Activated CD4-positive, alpha-beta T cell treated with anti-CD3 and anti-CD28 coated beads for 36 hours (primary cell): ENCODE measurements around the gene TCF4. TPM values are rescaled to one million over a fixed set of nuclear protein-coding genes. Genes with fewer than 3 reads are reported as not detected.

Source experiments
- ATAC-seq: fragments of 200-7000 bp; cut with Tn5 transposase; one replicate; pipeline ENCODE4 v1.10.0; 2021; ENCODE audit warnings: mild to moderate bottlenecking, moderate library complexity
- CTCF ChIA-PET: fragments of 350-600 bp; sonication (Branson Sonifier 250); formaldehyde crosslinking; loops from one replicate; lab custom pipeline; 2021; ENCODE audit warnings: antibody characterized with exemption; lab: Charles Lee
- POLR2A ChIA-PET: fragments of 350-600 bp; sonication (Branson Sonifier 250); formaldehyde crosslinking; loops from one replicate; lab custom pipeline; 2021; ENCODE audit warnings: antibody characterized with exemption, inconsistent platforms; lab: Charles Lee
- DNase-seq: peaks from one replicate; pipeline ENCODE4 v3.0.0-alpha.2; 2020
- H3K27ac Mint-ChIP-seq: one replicate; pipeline ENCODE4 v1.8.0; 2021; ENCODE audit warnings: mixed read lengths
- H3K27me3 Mint-ChIP-seq: one replicate; pipeline ENCODE4 v1.8.0; 2021; ENCODE audit warnings: mixed read lengths
- H3K36me3 Mint-ChIP-seq: one replicate; pipeline ENCODE4 v1.8.0; 2021; ENCODE audit warnings: low read depth, mixed read lengths
- H3K4me1 Mint-ChIP-seq: one replicate; pipeline ENCODE4 v1.8.0; 2021; ENCODE audit warnings: mixed read lengths
- H3K4me3 Mint-ChIP-seq: one replicate; pipeline ENCODE4 v1.8.0; 2021; ENCODE audit warnings: mild to moderate bottlenecking, moderate library complexity, mixed read lengths
- H3K9me3 Mint-ChIP-seq: one replicate; pipeline ENCODE4 v1.8.0; 2021; ENCODE audit warnings: low read depth, mixed read lengths
- intact Hi-C, 2 experiments: fragments of 100-400 bp; cut with DNase I in 1 of 2; cut with micrococcal nuclease in 1 of 2; formaldehyde crosslinking; loops; one replicate each; pipeline versions ENCODE4 v1.14.2 to v1.15.1; 2022 to 2024; cut with DNase I, micrococcal nuclease
- total RNA-seq, 2 experiments: library from RNA; stranded (reverse); gene quantifications; one replicate each; pipeline ENCODE4 v1.2.3, GENCODE V29; 2021

TCF4 gene
- total RNA-seq, 2 experiments from 2014 or later = 0.69 to 1.9 TPM

DNA sequence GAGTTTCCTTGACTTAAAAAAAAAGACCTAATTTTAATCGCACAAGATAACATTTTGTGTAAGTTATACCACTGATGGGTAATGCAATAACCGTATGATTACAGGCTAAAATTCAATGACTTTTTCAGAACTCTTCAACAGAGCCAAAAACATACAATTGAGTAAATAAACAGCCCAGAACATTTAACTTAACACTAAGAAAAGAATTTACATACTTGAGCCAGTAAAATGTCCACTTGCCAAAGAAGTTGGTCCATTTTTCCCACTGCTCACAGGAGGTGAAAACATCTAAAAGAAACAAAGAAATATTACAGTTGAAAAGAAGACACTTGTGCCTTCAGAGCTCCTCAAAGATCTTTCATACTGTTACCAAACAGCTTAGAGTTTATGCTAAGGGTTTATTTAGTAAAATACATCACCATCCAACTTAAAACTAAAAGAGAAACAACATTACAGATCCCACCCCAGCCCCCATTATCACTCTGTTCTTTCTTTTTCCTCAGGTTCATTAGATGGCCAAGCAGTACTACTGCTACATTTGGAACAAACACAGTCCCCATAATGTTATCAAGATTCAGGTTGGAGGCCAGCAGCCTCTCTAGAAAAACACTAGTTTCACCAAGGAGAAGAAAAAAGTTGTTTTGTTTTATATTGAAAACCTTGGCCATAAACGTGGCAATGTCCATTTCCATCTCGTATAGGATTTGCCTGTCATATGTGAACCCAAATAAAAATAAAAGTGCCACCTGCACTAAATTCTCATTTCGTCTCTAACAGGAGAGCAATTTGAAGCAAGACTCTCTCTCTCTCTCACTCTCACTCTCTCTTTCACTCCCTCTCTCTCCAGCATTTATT lies 2.7 kb downstream of the TCF4 start:
- Mint-ChIP-seq H3K4me3 (peak overlapping the region; percentile 18), H3K4me1 (peaks cover 30% of the 10 kb centered on the region), H3K27ac (no peak overlapping the region), H3K9me3 (no peaks in the 10 kb centered on the region), H3K27me3 (peaks cover 35% of the 10 kb centered on the region), H3K36me3 (no peaks in the 10 kb centered on the region)
- ATAC-seq (no peak), DNase-seq (no peak)
- CTCF ChIA-PET = interaction anchor here (0.6 to 0.7 kb wide), 2 partner anchors 176 to 822 kb away, joined by 3 read pairs; no protein-coding TSS in a partner anchor
- intact Hi-C loops = loop anchor here (5.0 to 10.0 kb wide), 5 partner anchors 98 to 1850 kb away; partner anchors contain the start of gene ONECUT2 (in 1 of the 2)
- POLR2A ChIA-PET = no interaction called here

DNA sequence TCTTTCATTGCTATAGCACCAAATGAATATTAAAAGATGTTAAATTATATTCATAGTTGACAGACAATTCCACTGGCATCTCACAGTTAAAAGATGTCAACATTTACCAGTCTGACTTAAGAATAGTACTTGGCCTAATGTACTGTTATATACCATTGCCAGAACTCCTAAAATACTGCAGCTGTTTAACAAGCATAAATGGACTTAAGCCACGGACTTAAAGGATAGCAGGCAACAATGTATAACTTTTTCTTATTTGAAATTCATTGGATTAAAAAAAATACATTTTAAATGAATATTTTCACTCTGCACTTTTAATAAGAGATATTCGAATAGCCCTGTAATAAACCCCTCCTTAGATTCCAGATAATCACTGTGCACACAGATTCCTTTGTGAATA lies 3.8 kb downstream of the TCF4 start:
- H3K4me1 Mint-ChIP-seq = peaks cover 25% of the 10 kb centered on the region
- no peak overlapping the region for H3K4me3 Mint-ChIP-seq
- H3K27me3 Mint-ChIP-seq = peaks cover 35% of the 10 kb centered on the region
- intact Hi-C loops = loop anchor here (10.0 kb wide), 2 partner anchors 191 to 1851 kb away; partner anchors contain the start of gene ONECUT2 (in 1 of the 2)
- POLR2A ChIA-PET = no interaction called here
- CTCF ChIA-PET = no interaction called here
- no peak overlapping the region for H3K27ac Mint-ChIP-seq
- ATAC-seq (no peak), DNase-seq (no peak)
- H3K9me3 Mint-ChIP-seq = no peaks in the 10 kb centered on the region
- no peaks in the 10 kb centered on the region for H3K36me3 Mint-ChIP-seq

DNA sequence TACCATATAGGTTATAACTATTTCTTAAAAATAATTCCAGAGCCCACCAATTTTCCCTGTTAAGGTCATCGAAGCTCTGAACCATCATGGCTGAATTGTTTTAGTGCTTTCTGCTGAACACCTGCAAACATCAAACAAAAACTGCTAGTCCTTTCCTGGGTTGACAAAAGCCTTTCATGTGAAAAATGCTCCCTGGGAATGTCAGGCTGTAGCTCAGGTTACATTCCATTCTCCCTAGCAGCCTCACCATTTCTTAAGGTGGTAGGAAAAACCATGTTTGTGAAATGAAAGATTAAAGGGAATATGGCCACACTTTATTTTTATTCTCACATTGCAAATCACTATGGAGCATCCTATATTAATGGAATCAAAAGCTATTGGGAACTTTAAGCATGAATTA lies 5.7 kb downstream of the TCF4 start:
- CTCF ChIA-PET = interaction anchor here (0.7 to 1.0 kb wide), 2 partner anchors 27 to 166 kb away, joined by 3 read pairs; no protein-coding TSS in a partner anchor
- POLR2A ChIA-PET = no interaction called here
- H3K4me1 Mint-ChIP-seq = peaks cover 15% of the 10 kb centered on the region
- no peak overlapping the region for H3K4me3 Mint-ChIP-seq
- DNase-seq = no peak
- no peak for ATAC-seq
- intact Hi-C loops = loop anchor here (10.0 kb wide), 2 partner anchors 192 to 1852 kb away; partner anchors contain the start of gene ONECUT2 (in 1 of the 2)
- H3K9me3 Mint-ChIP-seq = no peaks in the 10 kb centered on the region
- H3K36me3 Mint-ChIP-seq = no peaks in the 10 kb centered on the region
- H3K27ac Mint-ChIP-seq = no peak overlapping the region
- peaks cover 28% of the 10 kb centered on the region for H3K27me3 Mint-ChIP-seq

DNA sequence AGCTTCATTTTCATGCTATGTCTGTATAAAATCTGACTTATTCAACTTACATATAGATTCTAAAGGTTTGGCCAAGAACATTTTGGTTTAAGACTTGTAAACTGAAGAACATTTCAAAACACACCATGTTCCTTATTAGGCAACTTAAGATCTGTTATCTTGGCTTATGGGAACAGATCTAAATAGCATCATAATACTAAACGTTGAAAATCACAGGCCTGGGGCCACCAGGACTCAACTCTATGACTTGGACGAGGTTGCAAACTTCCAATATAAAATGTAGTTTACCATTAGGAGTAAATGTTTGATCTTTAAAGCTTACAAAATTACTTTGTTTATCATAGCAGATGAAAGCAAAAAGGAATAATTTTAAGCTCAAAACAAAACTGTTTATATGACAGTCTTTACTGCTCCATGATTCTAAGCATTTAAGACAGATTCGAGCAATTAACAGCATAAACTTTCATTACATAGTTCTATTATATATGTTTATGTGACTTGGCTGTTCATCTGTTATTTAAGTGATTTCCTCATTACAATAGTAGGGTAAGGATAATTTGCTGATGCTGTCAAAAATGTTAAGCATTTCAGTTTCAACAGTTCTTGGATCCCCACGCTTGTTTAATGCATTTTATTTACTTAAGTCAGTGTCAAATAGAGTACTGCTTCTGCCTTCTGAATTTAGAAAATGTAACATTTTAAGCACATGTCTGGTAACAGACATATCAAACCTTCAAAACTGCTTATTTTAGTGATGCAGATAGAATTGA lies 8.3 kb downstream of the TCF4 start:
- DNase-seq = no peak
- ChIA-PET CTCF (interaction anchor here (1.0 kb wide), 1 partner anchor 164 kb away, joined by 3 read pairs; no protein-coding TSS in a partner anchor), POLR2A (no interaction called here)
- ATAC-seq = no peak
- no peaks in the 10 kb centered on the region for H3K36me3 Mint-ChIP-seq
- no peaks in the 10 kb centered on the region for H3K4me1 Mint-ChIP-seq
- H3K27me3 Mint-ChIP-seq = peaks cover 12% of the 10 kb centered on the region
- intact Hi-C loops = loop anchor here (10.0 kb wide), 2 partner anchors 195 to 1855 kb away; partner anchors contain the start of gene ONECUT2 (in 1 of the 2)
- no peaks in the 10 kb centered on the region for H3K9me3 Mint-ChIP-seq
- H3K27ac Mint-ChIP-seq = no peak overlapping the region
- no peak overlapping the region for H3K4me3 Mint-ChIP-seq

DNA sequence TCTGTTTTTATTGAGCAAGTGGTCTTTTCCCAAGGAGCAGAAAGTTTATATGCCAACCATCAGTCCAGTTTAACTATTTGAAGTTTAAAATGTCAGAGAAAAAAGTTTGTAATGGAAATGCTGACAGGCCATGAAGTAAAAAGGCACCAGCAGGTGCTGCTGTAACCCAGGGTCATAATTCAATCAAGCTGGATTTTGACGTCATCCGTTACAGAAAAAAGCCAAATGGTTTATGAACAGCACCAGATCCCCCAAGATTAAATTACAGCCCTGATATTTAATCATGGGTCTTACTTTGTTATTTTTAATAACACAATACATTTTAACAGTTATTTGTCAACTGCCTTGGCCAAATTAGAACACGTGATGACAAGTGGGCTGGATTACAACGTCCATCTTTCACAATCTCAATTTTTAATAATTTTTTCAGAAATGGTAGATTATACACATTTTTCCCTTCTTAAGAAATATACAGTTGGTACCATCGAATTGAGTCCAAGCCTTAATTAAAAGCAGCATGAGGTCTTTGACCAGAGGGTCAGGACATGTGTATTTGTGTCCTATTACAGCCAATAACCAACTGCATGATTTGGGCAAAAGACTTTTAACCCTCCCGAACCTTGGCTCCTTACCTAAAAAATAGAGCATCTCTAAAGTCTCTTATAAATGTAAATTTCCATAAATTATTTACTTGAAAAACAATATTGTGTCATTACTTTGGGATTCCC lies 10.0 kb downstream of the TCF4 start:
- Mint-ChIP-seq H3K27ac (no peak overlapping the region), H3K4me1 (no peaks in the 10 kb centered on the region), H3K4me3 (no peak overlapping the region), H3K27me3 (peaks cover 9% of the 10 kb centered on the region), H3K36me3 (no peaks in the 10 kb centered on the region), H3K9me3 (no peaks in the 10 kb centered on the region)
- ChIA-PET POLR2A (no interaction called here), CTCF (no interaction called here)
- ATAC-seq = no peak
- no peak for DNase-seq
- intact Hi-C loops = no loop called here

DNA sequence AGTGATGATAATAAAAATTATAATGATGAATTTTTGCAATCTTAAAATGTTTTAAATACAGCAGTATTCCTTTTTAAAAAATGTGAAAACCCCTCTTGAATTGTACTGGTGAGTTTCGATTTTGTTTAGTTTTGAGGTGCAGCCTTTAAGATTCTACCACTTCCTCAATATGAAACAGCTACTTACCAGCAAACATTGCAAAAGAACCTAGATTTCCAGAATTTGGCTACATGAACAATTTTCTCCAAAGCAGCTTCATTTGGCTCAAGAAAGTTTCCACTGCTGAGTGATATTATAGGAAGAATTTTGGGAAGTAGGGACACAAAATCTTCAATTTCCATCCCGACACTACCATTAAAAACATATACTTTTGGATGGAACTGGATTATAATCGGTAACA lies 12.0 kb downstream of the TCF4 start:
- DNase-seq = no peak
- intact Hi-C loops = no loop called here
- no peaks in the 10 kb centered on the region for H3K9me3 Mint-ChIP-seq
- peaks cover 6% of the 10 kb centered on the region for H3K27me3 Mint-ChIP-seq
- H3K4me3 Mint-ChIP-seq = no peak overlapping the region
- no peaks in the 10 kb centered on the region for H3K36me3 Mint-ChIP-seq
- no peak for ATAC-seq
- no peaks in the 10 kb centered on the region for H3K4me1 Mint-ChIP-seq
- H3K27ac Mint-ChIP-seq = no peak overlapping the region
- ChIA-PET CTCF (no interaction called here), POLR2A (interaction anchor here (0.7 kb wide), 1 partner anchor 1054 kb away, joined by 3 read pairs; no protein-coding TSS in a partner anchor)

DNA sequence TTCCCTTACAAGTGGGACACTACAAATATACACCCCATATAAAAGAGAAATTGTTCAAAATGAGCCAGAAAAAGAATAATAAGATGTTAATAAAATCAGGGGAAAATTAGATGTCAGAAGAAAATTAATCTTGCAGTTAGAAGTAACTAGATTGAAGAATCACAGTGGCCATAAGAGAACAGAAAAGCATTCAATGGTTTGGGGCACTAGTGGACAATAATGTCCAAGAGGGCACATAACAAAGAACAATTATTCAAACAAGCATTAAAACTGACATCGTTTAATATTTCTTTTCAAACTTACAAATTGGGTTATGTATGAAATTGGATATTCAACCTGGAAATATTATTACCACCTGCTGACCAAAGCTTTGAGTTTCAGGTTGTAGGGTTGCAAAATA lies 12.9 kb downstream of the TCF4 start:
- H3K9me3 Mint-ChIP-seq = no peaks in the 10 kb centered on the region
- ChIA-PET CTCF (interaction anchor here (0.7 kb wide), 1 partner anchor 931 kb away, joined by 3 read pairs; no protein-coding TSS in a partner anchor), POLR2A (no interaction called here)
- no peak overlapping the region for H3K4me3 Mint-ChIP-seq
- DNase-seq (no peak), ATAC-seq (no peak)
- H3K4me1 Mint-ChIP-seq = no peaks in the 10 kb centered on the region
- no peaks in the 10 kb centered on the region for H3K36me3 Mint-ChIP-seq
- H3K27me3 Mint-ChIP-seq = peaks cover 2% of the 10 kb centered on the region
- intact Hi-C loops = no loop called here
- H3K27ac Mint-ChIP-seq = no peak overlapping the region

DNA sequence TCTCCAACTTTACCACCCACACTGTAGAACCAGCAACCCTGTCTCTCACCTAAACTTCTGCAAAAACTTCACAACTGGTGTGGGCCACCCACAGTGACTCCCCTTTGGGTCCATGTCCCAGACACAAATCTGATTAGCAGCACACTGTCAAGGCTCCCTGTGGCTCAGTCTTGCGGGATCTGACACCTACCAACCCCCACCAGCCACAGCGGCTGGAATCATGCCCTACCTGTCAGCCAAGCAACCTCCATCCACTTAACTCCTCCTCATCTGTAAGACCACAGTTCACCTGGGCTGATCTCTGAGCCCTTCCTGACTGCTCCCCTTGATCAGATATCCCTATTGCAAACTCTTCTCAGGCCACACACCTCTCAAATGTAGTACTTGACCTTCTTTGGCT lies 14.6 kb downstream of the TCF4 start:
- POLR2A ChIA-PET = no interaction called here

DNA sequence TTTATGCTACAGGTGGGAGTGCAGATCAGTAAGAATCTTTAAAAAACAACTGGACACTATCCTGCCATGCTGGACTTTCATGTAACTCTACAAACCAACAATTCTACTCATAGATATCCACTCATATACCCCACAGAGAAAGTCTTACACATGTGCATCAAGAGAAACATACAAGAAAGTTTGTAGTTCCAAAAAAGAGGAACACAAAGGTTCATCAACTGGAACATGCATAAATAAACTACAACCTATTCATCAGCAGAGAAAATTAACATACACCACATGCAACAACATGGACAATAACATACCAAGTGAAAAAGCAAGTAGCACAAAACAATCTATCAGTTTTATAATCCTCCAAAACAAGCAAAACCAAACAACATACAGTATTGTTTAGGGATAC lies 17.0 kb downstream of the TCF4 start:
- intact Hi-C loops = no loop called here
- DNase-seq = no peak
- POLR2A ChIA-PET = no interaction called here

More for the DNA sequence above, 14.6 kb downstream of the TCF4 start:
- intact Hi-C loops = no loop called here
- Mint-ChIP-seq H3K9me3 (no peaks in the 10 kb centered on the region), H3K4me1 (no peaks in the 10 kb centered on the region), H3K27me3 (peaks cover 2% of the 10 kb centered on the region), H3K27ac (no peak overlapping the region), H3K36me3 (no peaks in the 10 kb centered on the region), H3K4me3 (no peak overlapping the region)
- CTCF ChIA-PET = no interaction called here
- DNase-seq (no peak), ATAC-seq (no peak)

DNA sequence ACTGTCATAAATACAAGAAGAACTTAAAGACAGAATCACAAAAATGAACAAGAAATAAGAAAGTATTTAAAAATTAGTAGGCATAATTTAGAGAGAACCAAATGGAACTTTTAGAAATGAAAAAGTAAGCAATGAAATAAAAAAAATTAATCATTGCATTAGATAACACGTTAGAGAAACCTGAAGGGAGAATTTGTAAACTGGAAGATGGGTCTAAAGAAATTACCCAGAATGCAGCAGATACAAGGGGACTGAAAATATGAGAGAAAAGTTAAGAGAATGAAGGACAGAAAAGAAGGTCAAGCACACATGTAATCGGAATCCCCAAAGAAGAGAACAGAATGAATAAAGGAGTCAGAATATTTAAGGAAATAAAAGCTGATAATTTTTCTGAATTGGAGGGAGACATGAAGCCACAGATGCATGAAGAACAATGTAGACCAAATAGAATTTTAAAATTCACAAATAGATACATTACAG lies 21.5 kb downstream of the TCF4 start:
- Mint-ChIP-seq H3K27ac (no peak overlapping the region), H3K4me1 (no peaks in the 10 kb centered on the region), H3K36me3 (no peaks in the 10 kb centered on the region), H3K9me3 (no peaks in the 10 kb centered on the region), H3K4me3 (no peak overlapping the region), H3K27me3 (peaks cover 2% of the 10 kb centered on the region)
- ChIA-PET CTCF (no interaction called here), POLR2A (no interaction called here)
- ATAC-seq (no peak), DNase-seq (no peak)
- intact Hi-C loops = no loop called here

More for the DNA sequence above, 17.0 kb downstream of the TCF4 start:
- Mint-ChIP-seq H3K36me3 (no peaks in the 10 kb centered on the region), H3K4me1 (no peaks in the 10 kb centered on the region), H3K4me3 (no peak overlapping the region), H3K27me3 (peaks cover 4% of the 10 kb centered on the region), H3K27ac (no peak overlapping the region), H3K9me3 (no peaks in the 10 kb centered on the region)
- no peak for ATAC-seq
- CTCF ChIA-PET = interaction anchor here (0.7 kb wide), 1 partner anchor 163 kb away, joined by 4 read pairs; no protein-coding TSS in a partner anchor

DNA sequence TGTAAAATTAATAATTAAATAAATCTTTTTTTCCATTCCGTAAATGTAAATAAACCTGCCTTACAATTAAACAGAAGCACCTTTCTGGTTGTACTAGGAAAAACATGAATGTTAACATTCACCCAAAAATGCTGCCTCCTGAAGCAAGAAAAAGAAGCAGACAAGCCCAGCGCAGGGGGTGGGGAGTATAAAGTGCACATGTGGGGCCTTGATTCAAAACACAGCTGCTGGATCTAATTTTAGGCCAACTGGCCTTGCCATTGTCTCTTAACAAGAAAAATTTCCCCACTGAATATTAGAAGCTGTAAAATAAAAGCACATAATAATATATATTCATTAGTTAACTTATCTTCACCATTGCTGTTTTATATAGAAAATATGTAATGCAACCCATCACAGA lies 28.3 kb downstream of the TCF4 start:
- H3K4me1 Mint-ChIP-seq = no peaks in the 10 kb centered on the region
- no peak for ATAC-seq
- CTCF ChIA-PET = no interaction called here

More for the DNA sequence above, 28.3 kb downstream of the TCF4 start:
- Mint-ChIP-seq H3K4me3 (no peak overlapping the region), H3K9me3 (no peaks in the 10 kb centered on the region), H3K27ac (no peak overlapping the region), H3K36me3 (no peaks in the 10 kb centered on the region), H3K27me3 (peaks cover 3% of the 10 kb centered on the region)
- POLR2A ChIA-PET = no interaction called here
- intact Hi-C loops = no loop called here
- DNase-seq = no peak
